Activated naive CD4-positive, alpha-beta T cell treated with anti-CD3 and anti-CD28 coated beads, Interleukin-2, amount 50 U/mL, for 16 hours (primary cell): Measurements from ENCODE around the gene SH2D1B.

Experiments
- DNase-seq: peaks from one replicate; pipeline ENCODE4 v3.0.0-alpha.2; 2020

Gene SH2D1B

DNA sequence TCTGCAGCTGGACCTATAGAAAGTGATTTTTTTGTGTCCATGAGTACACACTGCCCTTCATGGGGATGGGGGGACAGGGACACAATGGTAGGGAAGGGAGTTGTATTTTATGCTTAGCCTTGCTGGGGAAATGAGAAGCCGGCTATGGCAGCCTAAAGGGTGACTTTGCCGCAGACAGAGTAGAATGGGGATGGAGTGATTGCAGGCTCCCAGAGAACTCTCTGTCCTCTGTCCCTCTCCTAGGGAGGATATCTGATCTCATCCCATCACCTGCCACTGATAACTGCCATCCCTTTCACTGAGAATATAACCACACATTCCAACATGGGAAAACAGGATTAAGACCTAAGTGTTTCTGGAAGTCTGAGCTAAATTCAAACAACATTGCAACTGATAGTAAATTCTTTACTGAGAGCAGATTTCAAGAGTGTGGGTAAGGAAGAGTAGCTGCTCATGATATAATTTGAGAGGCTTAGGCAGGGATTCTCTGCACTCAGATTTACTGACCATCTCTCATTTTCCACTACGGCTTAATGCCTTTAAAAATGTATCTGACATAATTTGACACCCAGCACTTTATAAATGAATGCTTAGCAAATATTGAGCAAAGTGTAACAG, 13.9 kb downstream of the SH2D1B start:
- DNase-seq = no peak

DNA sequence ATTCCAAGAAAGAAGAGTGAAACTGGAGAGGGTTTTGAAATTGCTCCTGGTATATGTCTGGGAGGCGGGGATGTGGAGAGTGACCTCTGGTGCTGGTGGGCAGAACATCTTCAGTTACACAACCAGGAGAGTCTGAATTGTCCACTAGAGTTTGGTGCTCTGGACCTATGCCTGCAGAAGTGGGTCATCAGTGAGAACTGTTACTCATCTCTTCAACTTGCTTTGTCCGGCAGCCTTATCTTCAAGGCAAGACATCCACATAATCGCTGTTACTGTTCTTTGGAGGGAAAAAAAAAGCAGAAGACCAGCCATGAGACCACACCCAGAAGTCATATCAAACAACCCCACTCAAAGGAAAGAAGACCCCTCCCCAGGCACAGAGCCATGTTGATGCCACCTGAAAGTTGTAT, 14.9 kb downstream of the SH2D1B start:
- DNase-seq = no peak

DNA sequence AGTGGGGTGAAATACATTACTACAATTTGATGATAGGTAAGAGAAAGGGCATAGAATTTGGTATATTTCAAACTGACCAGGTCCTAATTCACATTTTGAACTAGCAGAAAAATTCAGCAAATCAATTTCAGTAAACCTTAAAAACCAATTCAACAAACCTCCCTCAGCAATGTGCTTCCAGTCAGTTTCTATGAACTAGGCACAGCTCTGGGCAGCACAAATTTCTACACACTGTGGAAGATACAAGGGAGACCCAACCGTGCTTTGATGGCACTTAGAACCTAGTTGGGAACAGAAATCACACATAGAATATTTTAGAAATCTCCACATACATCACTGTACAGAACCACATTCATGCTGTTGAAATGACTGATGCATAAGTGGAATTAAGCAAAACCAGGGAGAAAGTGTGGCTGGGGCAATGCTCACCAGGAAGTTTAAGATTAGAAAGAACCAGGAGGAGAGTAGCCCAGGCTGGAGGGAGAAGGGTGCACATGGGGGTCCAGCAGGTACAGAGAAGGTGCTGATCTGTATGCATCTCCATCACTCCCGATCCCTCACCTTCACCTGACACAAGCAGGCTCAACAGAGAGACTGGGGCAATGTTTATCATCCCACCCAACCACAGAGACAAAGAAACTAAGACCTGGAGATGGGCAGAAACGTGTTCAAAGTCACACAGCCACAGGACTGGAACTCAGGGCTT, 15.6 kb downstream of the SH2D1B start:
- no peak for DNase-seq

DNA sequence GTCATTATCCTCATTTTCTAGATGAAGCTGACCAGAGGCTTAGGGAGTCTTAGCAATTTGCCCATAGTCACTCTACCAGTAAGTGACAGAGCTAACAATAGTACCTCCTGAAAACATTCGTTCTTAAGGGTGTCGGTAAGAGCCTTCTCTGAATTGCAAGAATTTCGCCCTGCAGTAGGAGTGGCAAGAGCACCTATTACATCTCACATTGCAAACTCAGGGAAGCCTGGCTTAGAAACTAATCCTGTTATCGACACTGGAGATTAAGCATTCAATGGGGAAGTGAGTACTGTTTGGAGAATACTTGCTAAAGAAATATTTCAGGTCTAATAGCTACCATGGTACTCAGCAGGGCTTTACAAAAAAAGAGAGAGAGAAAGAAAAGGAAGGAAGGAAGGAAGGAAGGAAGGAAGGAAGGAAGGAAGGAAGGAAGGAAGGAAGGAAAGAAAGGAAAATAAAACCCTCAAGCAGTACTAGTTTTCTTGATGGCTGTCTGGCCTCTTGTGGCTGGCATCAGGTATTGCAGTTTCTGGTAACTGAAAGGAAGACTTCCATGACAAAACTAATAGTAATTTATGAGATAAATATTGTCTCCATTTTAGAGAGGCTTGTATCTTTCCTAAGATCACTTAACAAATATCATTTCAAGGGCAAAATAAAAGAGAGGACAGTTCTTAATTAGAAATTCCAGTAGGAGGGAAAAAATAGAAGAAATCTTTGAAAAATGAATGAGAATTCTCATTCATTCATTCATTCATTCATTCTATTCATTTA, 20.0 kb downstream of the SH2D1B start:
- DNase-seq = no peak

DNA sequence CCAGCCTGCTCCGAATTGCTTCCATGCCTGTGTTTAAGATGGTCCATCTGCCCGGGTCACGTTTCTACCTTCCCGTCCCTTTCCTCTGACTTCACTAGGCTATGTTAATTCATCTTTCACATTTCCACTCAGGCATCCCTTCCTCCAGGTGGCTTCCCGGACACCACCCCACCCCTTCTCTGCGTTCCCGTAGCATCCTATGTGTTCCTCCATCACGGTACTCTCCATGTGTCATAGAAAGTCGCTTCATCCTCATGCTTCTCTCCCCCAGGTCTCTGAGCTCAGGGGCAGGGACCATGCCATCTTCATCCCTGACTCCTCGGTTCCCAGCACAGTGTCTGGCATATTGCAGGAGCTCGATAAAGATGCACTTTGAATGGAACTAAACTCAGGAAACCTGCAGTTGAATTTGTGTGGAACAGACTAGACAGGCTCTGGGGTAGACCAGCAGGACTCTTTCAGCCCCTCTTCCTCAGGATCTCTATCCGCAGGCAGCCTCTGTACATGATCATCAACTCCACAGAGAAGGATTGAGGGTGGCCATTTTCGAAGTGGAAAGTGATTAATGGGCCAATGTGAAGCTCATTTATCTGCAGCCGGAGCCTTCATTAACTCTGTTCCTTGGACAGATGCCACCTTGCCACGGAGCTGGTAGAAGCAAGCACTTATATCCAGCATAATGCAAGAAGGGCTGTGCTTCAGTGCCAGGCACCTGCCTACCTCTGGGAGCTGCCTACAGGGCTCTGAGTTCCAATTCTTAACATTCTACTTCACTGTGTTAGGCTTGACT, 21.3 kb downstream of the SH2D1B start:
- DNase-seq = no peak

DNA sequence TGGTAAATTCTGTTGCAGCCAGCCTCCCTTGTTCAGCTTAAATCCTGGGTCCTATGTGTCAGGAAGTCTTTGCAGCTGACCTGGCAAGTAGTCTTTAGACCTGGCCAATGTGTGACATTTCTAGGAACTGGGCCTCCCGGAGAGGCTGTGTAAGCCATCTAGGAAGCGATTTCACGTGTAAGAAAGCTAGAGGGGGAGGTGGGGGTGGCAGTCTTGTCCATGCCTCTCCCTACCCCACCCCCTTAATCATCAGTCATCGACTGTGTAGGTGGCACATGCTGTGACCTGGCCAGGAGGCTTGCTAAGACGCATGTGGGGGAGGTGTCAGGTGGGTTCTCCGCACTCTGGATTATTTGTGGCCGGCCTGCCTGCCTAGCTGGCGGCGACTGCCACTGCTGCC, 22.0 kb downstream of the SH2D1B start:
- no peak for DNase-seq

DNA sequence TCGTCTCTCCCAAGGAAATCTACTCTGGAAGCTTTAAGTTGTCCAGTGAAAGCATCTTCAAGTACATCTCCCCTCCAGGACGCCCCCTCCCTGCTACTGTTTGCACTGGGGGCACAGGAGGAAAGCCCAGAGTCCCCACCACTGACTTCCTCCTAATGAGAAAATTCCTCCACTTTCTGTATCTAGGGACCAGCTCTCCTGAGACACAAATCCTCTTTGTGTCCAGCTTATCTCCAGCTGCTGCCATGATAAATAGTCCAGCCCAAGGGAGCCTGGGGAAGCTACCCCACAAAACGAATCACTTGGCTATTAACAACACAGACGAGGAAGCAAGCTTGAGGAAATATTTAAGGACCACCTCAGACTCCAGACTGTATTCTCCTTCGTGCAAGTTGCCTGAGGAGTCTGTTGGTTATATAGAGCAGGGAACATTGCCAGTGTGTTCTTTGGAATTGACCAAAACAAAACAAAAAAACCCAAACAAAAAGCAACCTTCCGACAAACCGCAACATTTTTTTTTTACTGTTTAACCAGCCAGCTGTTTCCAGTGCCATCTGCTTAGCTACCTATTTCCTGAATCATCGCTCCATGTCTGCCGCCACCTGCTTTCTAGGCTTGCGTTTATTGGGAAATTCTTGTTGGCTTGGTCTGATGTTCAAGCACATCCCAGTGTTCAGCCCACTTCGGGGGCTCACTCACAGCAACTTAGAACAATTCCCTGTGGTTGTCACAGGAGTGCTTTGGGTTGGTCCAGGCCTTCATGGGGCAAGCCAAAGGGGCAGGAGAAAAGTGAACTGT, 22.7 kb downstream of the SH2D1B start:
- DNase-seq = no peak

DNA sequence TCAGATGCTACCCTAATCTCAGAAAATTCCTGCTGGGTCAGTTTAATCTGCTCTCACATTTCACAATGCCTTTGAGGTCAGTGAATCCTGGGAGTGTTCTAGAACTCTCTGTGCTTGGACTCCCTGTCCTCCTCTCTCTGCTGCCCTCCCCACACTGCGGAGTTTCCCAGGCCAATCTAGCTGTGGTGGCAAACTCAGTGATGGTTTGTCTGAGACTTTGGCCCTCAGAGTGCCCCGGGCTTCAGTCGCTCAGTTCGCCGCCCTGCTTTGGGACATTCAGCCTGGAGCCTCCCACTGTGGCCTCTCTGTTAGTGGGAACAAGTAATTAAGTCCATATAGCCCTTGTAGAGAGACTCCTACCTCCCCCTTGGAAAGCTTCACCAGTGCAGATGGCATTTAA, 23.3 kb downstream of the SH2D1B start:
- no peak for DNase-seq

DNA sequence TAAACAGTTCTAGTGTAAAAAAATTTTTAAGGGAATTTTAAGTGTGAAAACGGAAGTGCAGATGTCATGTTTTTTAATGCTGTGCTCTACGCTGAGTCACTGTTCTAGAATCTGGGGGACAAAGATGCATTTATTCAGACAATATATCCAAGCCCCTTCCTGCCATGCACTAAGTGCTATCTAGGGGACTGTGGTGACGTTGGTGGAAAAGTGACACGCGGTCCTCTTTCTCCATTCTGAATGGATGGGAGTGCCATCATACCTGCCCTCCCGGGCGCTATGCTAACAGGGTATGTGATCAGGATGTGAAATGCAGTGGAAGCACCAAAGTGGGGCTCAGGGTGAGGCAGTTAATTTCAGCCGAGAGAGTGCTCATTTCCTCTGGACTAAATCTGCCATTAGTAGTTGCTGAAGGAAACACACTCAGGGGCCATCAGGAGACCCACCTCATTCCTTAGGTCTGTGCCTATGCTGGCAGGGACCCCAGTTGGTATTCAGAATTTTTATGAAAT, 23.8 kb downstream of the SH2D1B start:
- DNase-seq = no peak

DNA sequence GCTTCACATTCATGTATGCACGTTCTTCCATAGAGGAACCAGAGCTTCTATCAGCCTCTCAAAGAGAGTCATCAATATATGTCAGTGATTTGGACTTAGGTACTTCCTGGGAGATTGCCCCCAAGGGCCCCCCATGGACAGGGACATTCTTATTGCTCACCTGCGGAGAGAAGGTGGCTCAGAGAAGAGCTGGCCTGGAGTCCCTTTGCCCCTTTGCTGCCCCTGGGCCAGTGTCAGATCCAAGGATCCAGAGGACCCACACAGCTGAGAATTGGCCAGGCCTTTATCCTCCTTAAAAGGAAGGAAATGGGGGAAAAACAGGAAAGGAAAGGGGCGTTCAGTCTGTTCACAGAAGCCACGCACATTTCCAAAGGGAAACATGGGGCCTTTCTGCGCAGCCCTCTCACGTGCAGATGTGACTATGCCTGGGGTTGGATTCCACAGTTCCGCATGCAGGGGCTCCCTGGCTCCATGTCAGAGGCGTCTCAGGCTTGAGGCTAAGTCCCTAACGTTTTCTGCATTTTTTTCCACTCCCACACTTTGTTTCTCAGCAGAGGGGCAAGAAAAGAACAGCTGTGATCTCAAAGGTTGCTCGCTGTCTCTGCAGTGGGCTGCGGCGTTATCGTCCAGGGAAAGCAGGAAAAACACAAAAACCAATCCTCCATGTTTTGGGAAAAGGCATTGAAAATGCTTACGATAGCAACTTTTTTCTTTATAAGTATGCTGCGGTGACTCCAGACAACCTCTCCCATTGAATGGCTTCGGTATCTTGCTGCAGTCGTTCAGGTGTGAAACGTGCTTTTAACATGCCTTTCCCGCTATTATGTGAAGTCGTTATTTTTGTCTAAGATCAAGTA, 24.5 kb downstream of the SH2D1B start:
- DNase-seq = no peak

DNA sequence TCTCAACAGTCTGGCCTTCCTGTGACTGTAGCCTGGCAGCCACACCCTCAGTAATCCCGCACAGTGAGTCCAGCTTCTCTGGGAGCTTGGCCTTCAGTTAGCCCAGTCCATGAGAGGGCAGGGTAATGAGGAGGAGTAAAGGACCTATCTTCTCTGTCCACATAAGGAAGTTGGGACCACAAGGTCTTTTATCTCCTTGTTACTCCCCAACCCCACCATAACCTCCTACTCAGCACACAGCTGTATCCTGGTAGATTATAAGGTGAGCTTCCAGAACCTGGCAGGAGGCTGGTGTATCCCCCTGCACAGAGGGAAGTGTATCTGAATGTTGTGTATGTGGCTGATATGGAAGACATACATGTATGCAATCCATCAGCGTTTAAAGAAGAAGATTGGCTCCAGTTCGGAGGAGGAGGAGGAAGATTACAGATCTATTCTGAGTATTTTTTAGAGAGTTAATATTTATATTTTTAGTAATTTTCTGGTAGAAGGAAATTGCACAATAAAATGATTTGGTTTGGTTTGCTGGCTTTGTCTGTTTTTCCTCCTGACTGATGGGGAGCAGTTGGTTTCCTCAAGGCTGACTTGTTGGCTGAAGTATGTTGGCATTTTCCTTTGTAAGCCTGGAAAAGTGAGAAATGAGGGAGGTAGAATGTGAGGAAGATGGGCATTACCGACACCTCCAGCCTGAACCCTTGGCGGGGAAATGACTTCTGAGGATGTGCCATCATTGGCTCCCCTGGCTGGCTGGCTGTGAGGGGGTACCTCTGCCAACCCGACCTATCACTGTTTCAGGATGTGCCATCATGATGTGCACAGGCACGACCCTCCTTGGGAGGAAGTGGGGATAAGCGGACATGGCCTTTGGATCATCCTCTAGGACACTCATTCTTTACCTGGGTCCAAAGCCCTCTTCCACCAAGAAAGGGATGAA, 25.4 kb downstream of the SH2D1B start:
- DNase-seq = no peak

DNA sequence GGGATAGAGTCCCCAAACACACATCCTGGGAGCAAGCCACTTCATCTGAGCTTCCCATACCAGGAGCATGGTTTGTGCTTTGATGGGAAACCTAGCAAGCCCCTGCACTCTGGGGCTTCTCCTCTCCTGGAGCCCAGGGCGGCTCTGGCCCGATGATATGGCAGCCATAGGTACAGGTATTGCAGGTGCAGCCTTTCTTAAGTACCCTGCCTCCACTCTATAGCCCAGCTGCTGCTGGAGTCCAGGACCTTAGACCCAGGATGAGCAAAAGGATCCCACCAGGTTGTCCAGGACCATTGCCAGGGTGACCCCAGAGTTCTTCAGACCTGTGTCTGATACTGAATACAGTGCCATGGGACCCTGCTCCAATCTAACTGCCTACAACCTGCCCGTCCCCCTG, 26.2 kb downstream of the SH2D1B start:
- no peak for DNase-seq

DNA sequence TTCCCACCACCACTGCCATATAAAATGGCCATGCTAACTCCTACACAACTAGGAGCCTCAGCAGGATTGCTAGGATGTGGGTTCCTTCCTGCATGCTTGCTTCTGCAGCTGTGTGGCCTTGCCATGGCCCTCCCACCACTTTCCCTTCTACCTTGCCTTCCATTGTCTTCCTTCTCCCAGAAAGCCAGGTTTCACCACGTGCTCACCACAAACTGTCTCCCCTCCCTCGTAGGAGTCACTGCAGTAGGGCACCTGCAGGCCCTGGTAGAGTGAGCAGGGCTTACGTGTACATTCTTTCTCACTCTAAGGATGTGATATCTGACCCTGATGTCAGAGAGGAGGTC, 26.7 kb downstream of the SH2D1B start:
- no peak for DNase-seq

DNA sequence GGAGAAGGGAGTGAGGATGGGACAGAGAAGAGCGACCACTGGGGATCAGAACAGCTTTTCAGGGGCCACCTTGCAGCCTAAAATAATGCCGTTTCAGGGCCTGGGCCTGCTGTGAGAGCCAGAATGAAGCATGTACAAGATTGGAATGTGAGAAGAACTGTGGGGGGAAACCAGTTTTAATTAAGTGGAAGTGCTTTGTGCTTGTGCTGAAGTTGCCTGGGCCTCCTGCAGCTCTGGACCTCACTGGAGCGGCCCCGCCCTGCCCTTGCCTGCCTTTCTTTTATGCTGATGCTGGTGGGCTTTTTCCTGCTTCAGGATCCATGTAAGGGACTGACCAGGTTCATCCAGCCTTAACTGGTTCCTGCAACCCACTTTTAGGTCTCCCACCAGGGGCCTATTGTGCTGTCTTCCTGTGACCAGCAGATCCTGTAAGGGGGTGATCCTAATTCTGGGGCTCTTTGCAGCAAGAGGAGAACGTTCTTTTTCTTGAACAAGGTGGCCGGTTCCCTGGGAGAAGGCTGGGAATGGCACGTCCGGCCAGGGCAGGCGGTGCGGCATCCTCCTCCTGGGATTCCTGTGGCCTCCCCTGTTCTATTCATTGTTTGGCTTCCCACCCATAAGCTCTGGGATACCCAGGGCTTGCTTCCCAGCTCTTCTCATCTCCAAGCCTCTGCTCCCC, 27.2 kb downstream of the SH2D1B start:
- no peak for DNase-seq

DNA sequence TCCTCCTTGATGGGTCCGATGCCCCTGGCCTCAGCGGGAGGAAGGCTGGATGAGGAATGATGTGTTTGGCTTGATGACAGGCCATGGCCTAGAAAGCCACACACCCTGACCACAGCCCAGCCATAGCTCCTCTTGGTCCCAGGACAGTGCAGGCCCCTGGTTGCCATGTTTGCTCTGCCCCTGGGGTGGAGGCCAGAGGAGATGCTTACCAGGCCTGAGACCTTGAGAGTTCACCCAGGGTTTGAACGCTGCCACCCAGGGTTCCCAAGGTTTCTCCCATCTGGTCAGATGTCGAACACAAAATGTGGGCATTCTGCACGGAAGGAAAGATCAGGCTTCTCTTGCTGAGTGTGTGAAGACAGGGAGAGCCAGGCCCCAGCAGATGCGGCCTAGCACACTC, 27.8 kb downstream of the SH2D1B start:
- no peak for DNase-seq

DNA sequence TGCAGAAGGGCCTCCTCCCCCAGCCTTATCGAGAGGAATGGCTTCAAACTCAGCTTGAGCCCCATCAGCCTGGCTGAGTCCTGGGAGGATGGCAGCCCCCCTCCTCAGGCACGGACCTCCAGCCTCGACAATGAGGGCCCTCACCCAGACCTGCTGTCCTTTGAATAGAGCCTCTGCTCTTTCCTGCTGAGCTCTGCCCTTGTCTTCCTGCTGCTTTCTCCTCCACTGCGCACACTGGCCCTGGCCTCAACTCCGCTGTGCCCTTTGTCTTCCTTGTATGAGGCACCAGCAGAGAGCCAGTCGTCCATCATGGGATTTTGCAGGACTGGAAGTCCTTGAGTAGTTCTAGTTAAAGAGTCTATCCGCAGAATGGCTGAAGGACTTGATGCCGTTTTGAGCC, 28.4 kb downstream of the SH2D1B start:
- DNase-seq = no peak

DNA sequence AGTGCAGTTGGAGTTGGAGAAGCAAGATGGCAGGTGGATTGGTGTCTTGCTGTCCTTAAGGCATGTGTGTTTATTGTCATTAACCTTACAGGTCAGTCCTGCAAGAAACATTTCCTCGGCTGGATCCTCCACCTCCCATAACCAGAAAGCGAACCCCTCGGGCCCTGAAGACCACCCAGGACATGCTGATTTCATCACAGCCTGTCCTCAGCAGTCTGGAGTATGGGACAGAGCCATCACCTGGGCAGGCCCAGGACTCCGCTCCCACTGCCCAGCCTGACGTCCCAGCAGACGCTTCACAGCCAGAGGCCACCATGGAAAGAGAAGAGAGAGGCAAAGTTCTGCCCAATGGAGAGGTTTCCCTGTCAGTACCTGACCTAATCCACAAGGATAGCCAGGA, 28.8 kb downstream of the SH2D1B start:
- no peak for DNase-seq

DNA sequence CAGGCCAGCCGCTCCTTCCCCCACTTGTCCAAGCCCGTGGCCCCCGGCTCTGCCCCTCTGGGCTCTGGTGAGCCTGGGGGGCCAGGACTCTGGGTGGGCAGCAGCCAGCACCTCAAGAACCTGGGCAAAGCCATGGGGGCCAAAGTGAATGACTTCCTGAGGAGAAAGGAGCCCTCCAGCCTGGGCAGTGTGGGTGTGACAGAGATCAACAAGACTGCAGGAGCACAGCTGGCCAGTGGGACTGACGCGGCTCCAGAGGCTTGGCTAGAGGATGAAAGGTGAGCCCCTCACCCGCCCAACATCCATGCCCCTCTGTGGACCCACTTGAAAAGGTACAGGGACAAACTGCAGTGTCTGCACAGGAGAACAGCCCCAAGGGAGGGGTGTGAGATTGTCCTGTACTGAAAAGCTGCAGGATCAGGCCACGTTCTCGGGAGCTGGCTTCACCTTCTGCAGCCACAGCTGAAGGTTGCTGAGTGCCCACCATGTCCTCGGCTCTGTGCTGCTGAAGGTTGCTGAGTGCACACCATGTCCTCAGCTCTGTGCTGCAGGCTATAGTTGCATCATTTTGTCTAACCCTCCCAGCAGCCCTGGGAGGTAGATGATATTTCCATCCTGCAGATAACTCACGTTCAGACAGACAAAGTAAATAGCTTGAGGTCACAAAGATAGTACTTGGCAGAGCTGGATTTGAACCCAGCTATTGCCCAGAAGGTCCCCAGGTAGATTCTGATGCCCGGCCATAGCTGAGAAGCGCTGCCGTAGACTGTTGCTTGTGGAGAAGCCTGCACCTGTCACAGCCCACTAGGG, 29.8 kb downstream of the SH2D1B start:
- no peak for DNase-seq

DNA sequence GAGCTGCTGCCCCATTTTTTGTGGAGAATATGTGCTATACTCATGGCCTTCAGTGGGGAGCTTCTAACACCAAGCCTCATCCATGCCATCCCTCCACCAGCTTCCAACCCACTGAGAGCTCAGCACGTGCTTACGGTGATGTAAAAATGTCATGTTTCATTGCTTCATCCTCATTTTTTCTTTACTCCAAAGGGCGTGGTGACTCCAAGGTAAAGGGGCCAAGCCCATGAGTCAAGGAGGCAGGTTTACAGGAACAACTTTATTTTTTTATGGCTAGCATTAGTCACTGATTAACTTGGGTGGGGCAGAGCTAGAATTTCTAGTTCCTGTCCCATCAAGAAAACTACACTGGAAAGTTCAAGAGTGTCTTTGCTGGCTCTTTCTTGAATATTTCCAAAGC, 30.6 kb downstream of the SH2D1B start, which contains the start of gene C1orf226:
Gene C1orf226, plus strand, starts transcription at position 346 of the 400 bp plus-strand sequence. CDS start 174 bp downstream, outside the sequence.
- no peak for DNase-seq
